ENCODE measurements around the gene KIF17.

KIF17 gene

DNA sequence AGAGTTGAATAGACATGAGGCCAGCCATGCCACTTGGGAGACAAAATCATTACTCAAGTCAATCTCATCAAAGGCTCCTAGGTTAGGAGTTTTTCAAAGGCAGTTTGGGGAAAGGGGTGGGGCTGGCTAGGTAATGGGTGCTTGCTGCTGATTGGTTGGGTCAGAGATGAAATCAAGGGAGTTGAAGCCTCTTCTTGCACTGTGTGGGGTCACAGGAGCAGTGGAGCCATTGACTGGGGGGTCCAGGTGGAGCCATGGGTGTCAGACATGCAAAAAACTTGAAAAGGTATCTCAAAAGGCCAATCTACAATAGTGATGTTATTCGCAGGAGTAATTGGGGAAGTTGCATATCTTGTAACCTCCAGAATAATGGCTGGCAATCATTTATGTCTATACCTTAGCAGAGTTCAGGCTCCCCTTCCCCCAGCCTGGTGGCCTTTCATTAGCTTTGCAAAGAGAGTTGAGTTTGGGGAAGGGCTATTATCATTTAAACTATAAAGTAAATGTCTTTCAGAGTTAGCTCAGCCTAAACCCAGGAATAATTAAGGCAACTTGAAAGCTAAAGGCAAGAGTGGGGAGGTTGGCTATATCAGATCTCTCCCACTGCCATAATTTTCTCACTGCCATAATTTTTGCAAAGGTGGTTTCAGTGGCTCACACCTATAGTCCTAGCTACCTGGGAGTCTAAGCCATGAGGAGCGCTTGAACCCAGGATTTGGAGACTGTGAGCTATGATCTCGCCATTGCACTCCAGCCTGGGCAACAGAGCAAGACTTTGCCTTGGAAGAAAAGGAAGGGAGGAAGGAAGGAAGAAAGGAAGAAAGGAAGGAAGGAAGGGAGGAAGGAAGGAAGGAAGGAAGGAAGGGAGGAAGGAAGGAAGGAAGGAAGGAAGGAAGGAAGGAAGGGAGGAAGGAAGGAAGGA is 92.4 kb downstream of the KIF17 start:
- no peak for FAIRE-seq
- DNase-seq (ENCODE audit: insufficient read length, low spot score): no peak
- TF ChIP-seq, protein P1, sequence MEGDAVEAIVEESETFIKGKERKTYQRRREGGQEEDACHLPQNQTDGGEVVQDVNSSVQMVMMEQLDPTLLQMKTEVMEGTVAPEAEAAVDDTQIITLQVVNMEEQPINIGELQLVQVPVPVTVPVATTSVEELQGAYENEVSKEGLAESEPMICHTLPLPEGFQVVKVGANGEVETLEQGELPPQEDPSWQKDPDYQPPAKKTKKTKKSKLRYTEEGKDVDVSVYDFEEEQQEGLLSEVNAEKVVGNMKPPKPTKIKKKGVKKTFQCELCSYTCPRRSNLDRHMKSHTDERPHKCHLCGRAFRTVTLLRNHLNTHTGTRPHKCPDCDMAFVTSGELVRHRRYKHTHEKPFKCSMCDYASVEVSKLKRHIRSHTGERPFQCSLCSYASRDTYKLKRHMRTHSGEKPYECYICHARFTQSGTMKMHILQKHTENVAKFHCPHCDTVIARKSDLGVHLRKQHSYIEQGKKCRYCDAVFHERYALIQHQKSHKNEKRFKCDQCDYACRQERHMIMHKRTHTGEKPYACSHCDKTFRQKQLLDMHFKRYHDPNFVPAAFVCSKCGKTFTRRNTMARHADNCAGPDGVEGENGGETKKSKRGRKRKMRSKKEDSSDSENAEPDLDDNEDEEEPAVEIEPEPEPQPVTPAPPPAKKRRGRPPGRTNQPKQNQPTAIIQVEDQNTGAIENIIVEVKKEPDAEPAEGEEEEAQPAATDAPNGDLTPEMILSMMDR (IDR thresholded peaks at IDR 0.05; ENCODE audit: insufficient read depth, missing control alignments): no peak

- TF ChIP-seq, protein P1 (IDR thresholded peaks at IDR 0.05; ENCODE audit: insufficient read depth, missing control alignments): no peak
- no peak for DNase-seq (ENCODE audit: insufficient read length, low spot score)
- FAIRE-seq: no peak
Measured at GRCh38 chr1:20624709-20625108, 93.1 kb downstream of the KIF17 start.

GRCh38 chr1:20621012-20621411 is 96.8 kb downstream of the KIF17 start:
- no peak for FAIRE-seq
- TF ChIP-seq, protein P1 (IDR thresholded peaks at IDR 0.05; ENCODE audit: insufficient read depth, missing control alignments): no peak
- DNase-seq (ENCODE audit: insufficient read length, low spot score): no peak

- no peak for DNase-seq (ENCODE audit: insufficient read length, low spot score)
- FAIRE-seq: no peak
- TF ChIP-seq, protein P1 (IDR thresholded peaks at IDR 0.05; ENCODE audit: insufficient read depth, missing control alignments): no peak
Measured at GRCh38 chr1:20619999-20620398, 97.8 kb downstream of the KIF17 start.

- TF ChIP-seq, protein P1 (IDR thresholded peaks at IDR 0.05; ENCODE audit: insufficient read depth, missing control alignments): no peak
- DNase-seq (ENCODE audit: insufficient read length, low spot score): no peak
- FAIRE-seq: no peak
Measured at GRCh38 chr1:20618550-20618949, 99.3 kb downstream of the KIF17 start.

GRCh38 chr1:20616847-20617487 is 100.8 kb downstream of the KIF17 start:
- DNase-seq (ENCODE audit: insufficient read length, low spot score) (no peak), FAIRE-seq (no peak)
- TF ChIP-seq, protein P1 (IDR thresholded peaks at IDR 0.05; ENCODE audit: insufficient read depth, missing control alignments): no peak
